Testis (tissue), 3 donors: Measurements from ENCODE around the gene CEMIP2. TPM values are rescaled to one million over a fixed set of nuclear protein-coding genes. Genes with fewer than 3 reads are reported as not detected.

Source experiments
- DNase-seq: peaks from one replicate; pipeline ENCODE4 v3.0.0-alpha.2; 2019
- H3K27ac ChIP-seq, 2 donors: fragments of 200-600 bp; sonication (generic); one replicate each; pipeline ENCODE4 v1.5.1; 2019
- H3K27me3 ChIP-seq: fragments of 200-600 bp; sonication (generic); one replicate; pipeline ENCODE4 v1.5.1; 2019
- H3K36me3 ChIP-seq: fragments of 200-600 bp; sonication (generic); one replicate; pipeline ENCODE4 v1.5.1; 2017; ENCODE audit warnings: low read depth; ENCODE audit errors: missing control alignments
- H3K4me1 ChIP-seq: fragments of 200-600 bp; sonication (generic); one replicate; pipeline ENCODE4 v1.5.1; 2019
- H3K4me3 ChIP-seq, 2 donors: fragments of 200-600 bp; sonication (generic); one replicate each; pipeline ENCODE4 v1.5.1; 2017 to 2019
- H3K9me3 ChIP-seq: fragments of 200-600 bp; sonication (generic); one replicate; pipeline ENCODE4 v1.5.1; 2017
- POLR2A ChIP-seq: fragments of 450-650 bp; IDR thresholded peaks from one replicate; pipeline ENCODE4 v1.6.1; 2017; ENCODE audit warnings: antibody characterized with exemption, mild to moderate bottlenecking, moderate library complexity
- WGBS, 2 donors: methylation state at CpG; one replicate each; pipeline ENCODE4 v1.1.5; 2018; 5-methylcytosine and 5-hydroxymethylcytosine counted together
- intact Hi-C: fragments of 100-400 bp; cut with DNase I; formaldehyde crosslinking; loops from one replicate; pipeline ENCODE4 v1.15.1; 2023; ENCODE audit warnings: low total_unique reads
- polyA plus RNA-seq: library from polyadenylated mRNA; stranded (reverse); fragments of 350-450 nt; fragmentation: Illumina TruSeq; extraction: RNeasy Lipid Tissue Mini Kit (QIAGEN cat#74804); gene quantifications from one replicate; pipeline ENCODE4 v1.2.3, GENCODE V29; 2014; ENCODE audit warnings: low read depth, low replicate concordance; ENCODE audit not compliant: insufficient read depth
- total RNA-seq, 2 donors: library from RNA; depleted of rRNA; stranded (reverse); fragments of >200 nt; gene quantifications; one replicate each; pipeline ENCODE4 v1.2.3, GENCODE V29; 2016
- TF ChIP-seq, protein P1 (sequence below), 3 experiments: fragments of 450-650 bp in 2 of 3; fragments of 200-600 bp in 1 of 3; sonication (generic) in 1 of 3; IDR thresholded peaks; one replicate each; pipeline ENCODE4 v1.5.1; 2016 to 2019; ENCODE audit warnings: antibody characterized with exemption in 3 of 3, mild to moderate bottlenecking in 2 of 3, moderate library complexity in 1 of 3

The CEMIP2 gene
- total and polyA plus RNA-seq, 3 donors from 2014 or later, result 18.3 to 146 (median 109) TPM

DNA sequence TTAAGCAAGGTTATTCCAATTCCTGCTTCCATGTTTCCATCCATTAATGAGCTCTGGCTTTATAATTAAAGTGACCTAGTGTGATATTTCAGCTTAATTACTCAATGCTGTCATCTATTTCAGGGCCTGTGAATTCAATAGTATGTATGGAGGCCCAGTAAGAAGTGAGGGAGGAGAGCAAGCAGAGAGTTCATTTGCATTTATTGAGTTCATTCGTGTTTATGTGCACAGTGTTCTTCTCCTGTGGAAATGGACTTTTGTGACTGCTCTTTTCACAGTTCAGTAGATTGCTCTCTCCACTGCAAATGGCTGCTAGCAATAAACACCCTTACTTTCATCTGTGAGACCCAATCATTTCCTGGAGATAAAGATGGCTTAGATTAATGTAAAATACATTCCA lies 130.9 kb downstream of the CEMIP2 start:
- Histone ChIP-seq H3K27ac (no peak overlapping the region), H3K36me3 (no peaks in the 10 kb centered on the region), H3K27me3 (no peaks in the 10 kb centered on the region), H3K4me1 (no peaks in the 10 kb centered on the region), H3K9me3 (no peaks in the 10 kb centered on the region), H3K4me3 (no peak overlapping the region)
- intact Hi-C loops, result no loop called here
- TF ChIP-seq, protein P1, sequence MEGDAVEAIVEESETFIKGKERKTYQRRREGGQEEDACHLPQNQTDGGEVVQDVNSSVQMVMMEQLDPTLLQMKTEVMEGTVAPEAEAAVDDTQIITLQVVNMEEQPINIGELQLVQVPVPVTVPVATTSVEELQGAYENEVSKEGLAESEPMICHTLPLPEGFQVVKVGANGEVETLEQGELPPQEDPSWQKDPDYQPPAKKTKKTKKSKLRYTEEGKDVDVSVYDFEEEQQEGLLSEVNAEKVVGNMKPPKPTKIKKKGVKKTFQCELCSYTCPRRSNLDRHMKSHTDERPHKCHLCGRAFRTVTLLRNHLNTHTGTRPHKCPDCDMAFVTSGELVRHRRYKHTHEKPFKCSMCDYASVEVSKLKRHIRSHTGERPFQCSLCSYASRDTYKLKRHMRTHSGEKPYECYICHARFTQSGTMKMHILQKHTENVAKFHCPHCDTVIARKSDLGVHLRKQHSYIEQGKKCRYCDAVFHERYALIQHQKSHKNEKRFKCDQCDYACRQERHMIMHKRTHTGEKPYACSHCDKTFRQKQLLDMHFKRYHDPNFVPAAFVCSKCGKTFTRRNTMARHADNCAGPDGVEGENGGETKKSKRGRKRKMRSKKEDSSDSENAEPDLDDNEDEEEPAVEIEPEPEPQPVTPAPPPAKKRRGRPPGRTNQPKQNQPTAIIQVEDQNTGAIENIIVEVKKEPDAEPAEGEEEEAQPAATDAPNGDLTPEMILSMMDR (IDR thresholded peaks at IDR 0.05), result no peak
- no peak for TF ChIP-seq POLR2A
- no peak for DNase-seq
- 31 to 35% methylated on average over 1 of the region's 1 CpG for WGBS, 2 donors

DNA sequence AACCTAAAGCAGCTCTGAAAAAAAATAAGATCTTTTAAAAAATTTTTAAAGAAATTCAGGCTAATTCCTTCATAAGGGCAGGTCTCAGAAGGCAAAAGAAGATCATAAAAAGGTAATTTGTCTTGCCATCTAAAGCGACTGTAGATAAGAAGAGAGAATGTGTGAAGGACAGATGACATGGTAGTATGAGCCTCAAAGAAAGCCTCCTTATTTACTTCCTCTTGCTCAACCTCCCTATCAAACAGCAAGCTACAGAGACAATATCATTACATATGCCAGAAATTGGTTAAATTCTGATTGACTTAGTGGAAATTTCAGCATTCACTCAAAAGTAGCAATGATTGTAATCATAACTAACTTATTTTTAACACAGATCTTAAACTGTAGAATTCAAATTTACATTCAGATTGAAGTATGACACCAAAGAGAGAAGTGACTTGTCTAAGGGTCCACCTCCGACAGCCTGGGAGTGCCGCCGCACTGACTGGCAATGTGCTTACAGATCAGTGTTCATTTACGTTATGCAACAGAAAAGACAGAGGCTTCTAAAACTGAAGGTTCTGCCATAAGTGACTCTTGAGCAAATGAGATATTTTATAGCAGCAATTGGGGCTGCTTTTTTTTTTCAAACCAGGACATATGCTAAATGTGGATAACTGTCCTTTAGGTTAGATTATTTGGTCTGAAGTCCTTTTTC lies 132.0 kb downstream of the CEMIP2 start:
- Histone ChIP-seq H3K4me3 (no peak overlapping the region), H3K27ac (no peak overlapping the region), H3K4me1 (no peaks in the 10 kb centered on the region), H3K9me3 (no peaks in the 10 kb centered on the region), H3K36me3 (no peaks in the 10 kb centered on the region), H3K27me3 (no peaks in the 10 kb centered on the region)
- intact Hi-C loops, result no loop called here
- TF ChIP-seq POLR2A, result no peak
- TF ChIP-seq, protein P1 (IDR thresholded peaks at IDR 0.05), result no peak
- no peak for DNase-seq
- WGBS, 2 donors, result 90 to 93% methylated on average over 5 of the region's 5 CpGs

DNA sequence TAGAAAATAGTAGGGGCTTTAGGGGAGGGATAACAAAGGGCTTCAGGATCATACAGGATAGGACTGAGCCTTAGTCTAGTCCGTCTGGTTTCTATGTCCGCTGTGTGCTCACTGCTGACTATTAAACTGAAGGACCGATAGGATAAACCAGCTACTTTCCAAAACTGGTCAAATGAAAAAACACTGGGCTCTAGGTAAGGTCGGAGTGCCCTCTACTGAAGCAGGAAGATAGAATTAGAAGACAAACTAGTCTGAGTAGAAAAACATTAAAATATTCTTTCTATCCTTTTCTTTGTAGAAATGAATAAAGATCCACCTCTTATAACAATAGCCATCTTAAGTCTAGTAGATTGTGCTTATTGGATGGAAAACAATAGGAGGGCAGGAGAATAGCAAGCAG lies 133.6 kb downstream of the CEMIP2 start:
- DNase-seq, result no peak
- intact Hi-C loops, result no loop called here
- 33 to 48% methylated on average over 4 of the region's 4 CpGs for WGBS, 2 donors

More for the DNA sequence above, 133.6 kb downstream of the CEMIP2 start:
- Histone ChIP-seq H3K4me1 (no peaks in the 10 kb centered on the region), H3K27me3 (no peaks in the 10 kb centered on the region), H3K9me3 (no peaks in the 10 kb centered on the region), H3K36me3 (no peaks in the 10 kb centered on the region), H3K27ac (no peak overlapping the region), H3K4me3 (no peak overlapping the region)
- TF ChIP-seq, protein P1 (IDR thresholded peaks at IDR 0.05), result no peak
- TF ChIP-seq POLR2A, result no peak

Other genes starting within 250 kb of the CEMIP2 start
- 10 to 100 TPM; 41.3 to 42.2 TPM for gene ABHD17B, start 142.7 kb upstream of the CEMIP2 start, total RNA-seq
- 31.3 TPM for gene ABHD17B, start 142.7 kb upstream of the CEMIP2 start, polyA plus RNA-seq
- 10 to 100 TPM; 11.8 to 14.4 TPM for gene C9orf85, start 143.1 kb upstream of the CEMIP2 start, total RNA-seq
- 8.0 TPM for gene C9orf85, start 143.1 kb upstream of the CEMIP2 start, polyA plus RNA-seq